ENCODE results near the gene BLMH.
"Not testable (repeated sequence)": the region's sequence is repeated elsewhere in the genome, so short reads cannot be mapped to it uniquely, and the experiment has no call there.

BLMH gene

DNA sequence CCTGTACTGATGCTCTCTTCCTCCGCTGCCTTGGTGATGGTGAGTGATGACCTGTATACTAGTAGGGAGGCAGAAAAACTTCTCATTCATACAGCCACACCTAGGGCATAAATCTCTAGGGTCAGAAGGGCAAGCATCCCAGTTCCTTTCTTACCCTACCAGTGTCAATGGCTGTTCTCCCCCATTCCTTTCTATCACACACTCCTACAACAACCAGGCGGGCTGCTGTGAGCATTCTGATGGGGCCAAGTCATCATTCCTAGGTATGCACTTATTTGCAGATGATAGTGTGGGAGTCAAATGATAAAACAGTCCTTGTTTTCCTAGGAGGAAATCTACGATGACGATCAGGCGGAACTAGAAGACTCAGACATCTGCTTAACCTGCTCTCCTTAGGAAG, 42.3 kb downstream of the BLMH start:
- DNase-seq (ENCODE audit: low read depth in 2 of 2): no peak

GRCh38 chr17:30248786-30249185, 43.0 kb downstream of the BLMH start:
- DNase-seq (ENCODE audit: low read depth in 2 of 2): no peak

DNA sequence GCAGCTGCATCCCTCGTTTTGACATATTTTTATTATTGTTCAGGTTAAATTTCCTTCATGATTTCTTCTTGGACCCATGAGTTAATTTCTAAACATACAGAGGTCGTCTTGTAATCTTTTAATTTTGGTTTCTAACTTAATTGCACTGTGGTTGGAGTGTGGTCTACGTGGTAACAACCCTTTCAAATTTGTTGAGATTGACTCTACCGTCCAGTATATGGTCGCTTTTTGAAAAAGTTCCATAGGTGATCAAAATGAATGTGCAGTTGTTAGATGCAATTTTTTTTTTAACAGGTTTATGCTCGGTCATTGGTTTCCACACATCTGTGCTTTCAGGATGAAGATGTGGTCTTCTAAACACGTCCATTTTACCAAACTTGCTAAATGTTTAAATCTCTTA, 45.3 kb downstream of the BLMH start:
- no peak for DNase-seq (ENCODE audit: low read depth in 2 of 2)

DNA sequence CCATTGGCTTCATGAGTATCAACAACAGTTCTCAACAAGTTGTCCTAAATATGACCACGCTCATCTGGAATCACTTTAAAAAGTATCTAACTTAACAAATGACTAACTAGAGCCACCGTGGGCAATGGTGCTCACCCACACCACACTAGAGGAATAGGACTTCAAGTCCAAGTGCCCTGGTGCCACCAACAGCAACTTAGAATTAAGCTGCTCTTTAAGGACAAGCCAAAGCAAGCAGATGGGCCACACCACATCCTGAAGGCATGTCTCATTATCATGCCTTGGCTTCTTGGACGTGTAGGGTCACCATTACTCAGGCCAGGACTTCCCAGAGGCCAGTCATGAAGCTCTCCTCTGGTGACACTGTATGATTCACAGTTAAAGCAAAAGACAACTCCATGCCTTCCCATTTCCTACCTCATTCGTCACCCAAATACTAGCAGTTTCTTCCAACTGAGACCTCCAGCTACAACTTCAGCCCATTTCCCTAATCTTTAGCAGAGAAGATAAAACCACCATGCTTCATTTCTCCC, 46.8 kb downstream of the BLMH start:
- no peak for DNase-seq (ENCODE audit: low read depth in 2 of 2)

DNA sequence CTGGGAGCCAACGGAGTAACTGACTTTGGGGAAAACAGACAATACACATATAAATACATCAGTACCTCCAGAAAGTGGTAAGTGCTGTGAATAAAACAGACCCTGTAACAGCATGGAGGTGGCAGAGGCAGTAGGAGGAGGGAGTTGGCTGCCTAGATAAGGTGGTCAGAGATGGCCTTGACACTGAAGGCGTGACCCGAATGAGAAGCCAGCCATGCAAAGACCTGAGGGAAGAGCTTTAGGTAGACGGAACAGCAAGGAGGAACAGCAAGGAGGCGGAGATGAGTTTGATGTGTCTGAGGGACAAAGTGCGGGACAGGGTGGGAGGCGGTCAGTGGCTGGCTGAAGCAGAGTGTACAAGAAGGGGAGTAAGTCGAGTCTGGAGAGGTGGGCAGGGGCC, 48.2 kb downstream of the BLMH start:
- DNase-seq (ENCODE audit: low read depth in 2 of 2): no peak

- DNase-seq (ENCODE audit: low read depth in 2 of 2): no peak
Observed at GRCh38 chr17:30243002-30243401, 48.7 kb downstream of the BLMH start.

GRCh38 chr17:30241051-30241450, 50.7 kb downstream of the BLMH start:
- no peak for DNase-seq (ENCODE audit: low read depth in 2 of 2)

DNA sequence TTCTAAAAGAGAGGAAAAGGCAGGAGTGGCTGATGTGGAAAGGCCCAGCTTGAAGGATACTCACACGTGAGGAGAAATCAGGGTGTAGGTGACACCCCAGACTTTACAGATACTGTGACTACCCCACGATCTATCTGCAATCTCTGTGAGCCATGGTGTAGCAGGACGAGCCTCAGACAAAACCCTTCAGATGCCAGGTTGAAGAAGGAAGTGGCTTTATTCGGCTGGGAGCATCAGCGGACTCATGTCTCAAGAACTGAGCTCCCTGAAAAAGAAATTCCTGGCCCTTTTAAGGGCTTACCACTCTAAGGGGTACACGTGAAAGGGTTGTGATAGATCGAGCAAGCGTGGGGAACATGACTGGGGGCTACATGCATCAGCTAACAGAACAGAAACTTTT, 51.6 kb downstream of the BLMH start:
- no peak for DNase-seq (ENCODE audit: low read depth in 2 of 2)

- DNase-seq (ENCODE audit: low read depth in 2 of 2): no peak
Observed at GRCh38 chr17:30239089-30239462, 52.7 kb downstream of the BLMH start.

GRCh38 chr17:30238387-30239088, 53.2 kb downstream of the BLMH start:
- no peak for DNase-seq (ENCODE audit: low read depth in 2 of 2)

DNA sequence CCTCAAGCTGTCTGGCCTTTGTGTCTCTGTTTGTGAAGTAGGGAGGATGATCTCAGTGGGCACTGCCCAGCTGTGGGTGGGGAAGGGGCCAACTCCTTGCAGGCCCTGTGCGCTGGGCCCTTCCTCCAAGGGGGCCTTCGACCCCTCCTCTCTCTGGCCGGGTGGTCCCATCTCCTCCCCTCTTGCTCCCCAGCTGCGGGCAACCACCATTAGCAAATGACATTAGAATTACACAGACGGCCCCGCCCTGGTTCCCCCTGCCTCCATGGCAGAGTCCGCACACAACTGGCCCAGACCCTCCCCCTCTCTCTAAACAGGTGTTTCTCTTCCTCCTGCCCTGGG, 53.8 kb downstream of the BLMH start:
- DNase-seq (ENCODE audit: low read depth in 2 of 2): no peak

- no peak for DNase-seq (ENCODE audit: low read depth in 2 of 2)
Observed at GRCh38 chr17:30237296-30238002, 54.3 kb downstream of the BLMH start.

GRCh38 chr17:30236766-30237165, 55.0 kb downstream of the BLMH start:
- no peak for DNase-seq (ENCODE audit: low read depth in 2 of 2)

- no peak for DNase-seq (ENCODE audit: low read depth in 2 of 2)
Observed at GRCh38 chr17:30236297-30236624, 55.5 kb downstream of the BLMH start.

DNA sequence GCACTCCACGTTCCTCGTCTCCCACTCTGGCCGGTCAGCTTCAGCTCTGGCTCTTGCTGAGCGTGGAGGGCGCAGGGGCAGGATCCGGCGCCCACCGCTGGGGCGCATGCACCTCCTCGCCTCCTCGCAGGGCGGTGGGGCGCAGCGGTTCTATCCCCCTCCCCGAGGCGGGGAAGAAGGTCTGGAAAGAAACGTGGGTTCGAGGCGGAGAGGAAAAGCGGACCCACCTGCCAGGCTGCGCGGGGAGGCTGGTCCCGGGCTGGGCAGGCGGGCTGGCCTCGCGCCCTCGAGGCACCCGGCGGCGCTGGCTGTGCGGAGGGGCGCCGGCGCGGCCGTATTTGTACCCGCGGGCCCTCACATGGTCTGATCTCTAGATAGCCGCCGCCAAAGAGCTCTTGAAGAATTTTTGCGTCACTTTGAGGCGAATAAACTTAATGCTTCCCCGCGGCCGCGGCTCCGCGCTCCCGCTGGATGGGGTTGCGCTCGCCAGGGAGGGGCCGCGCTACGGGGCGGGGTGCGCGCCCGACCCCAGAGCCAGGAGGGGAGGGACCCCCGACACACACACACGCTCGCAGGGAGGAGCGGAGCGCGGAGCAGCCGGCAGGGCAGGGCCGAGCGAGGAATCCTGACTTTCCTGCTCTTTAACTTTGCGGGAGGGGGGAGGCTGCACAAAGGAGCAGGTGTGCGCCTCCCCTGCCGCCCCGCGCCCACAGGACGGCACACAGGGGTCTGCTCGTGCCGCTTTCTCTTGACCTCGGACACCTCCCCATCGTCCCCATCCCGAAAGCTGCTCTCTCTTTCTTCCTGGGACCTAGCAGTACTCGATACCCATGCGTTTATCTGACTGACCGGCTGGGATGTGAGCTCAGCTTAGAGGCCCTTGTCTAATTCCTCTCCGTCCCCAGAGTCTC, 56.1 kb downstream of the BLMH start, which contains the start of gene SLC6A4:
Gene SLC6A4, minus strand, starts transcription at position 312 of the 911 bp plus-strand sequence. CDS start 13,739 bp downstream, outside the sequence.
- DNase-seq (ENCODE audit: low read depth in 2 of 2): no peak

- DNase-seq (ENCODE audit: low read depth in 2 of 2): no peak
Observed at GRCh38 chr17:30234964-30235363, 56.8 kb downstream of the BLMH start.

- DNase-seq (ENCODE audit: low read depth in 2 of 2): no peak
Observed at GRCh38 chr17:30234296-30234695, 57.4 kb downstream of the BLMH start.

DNA sequence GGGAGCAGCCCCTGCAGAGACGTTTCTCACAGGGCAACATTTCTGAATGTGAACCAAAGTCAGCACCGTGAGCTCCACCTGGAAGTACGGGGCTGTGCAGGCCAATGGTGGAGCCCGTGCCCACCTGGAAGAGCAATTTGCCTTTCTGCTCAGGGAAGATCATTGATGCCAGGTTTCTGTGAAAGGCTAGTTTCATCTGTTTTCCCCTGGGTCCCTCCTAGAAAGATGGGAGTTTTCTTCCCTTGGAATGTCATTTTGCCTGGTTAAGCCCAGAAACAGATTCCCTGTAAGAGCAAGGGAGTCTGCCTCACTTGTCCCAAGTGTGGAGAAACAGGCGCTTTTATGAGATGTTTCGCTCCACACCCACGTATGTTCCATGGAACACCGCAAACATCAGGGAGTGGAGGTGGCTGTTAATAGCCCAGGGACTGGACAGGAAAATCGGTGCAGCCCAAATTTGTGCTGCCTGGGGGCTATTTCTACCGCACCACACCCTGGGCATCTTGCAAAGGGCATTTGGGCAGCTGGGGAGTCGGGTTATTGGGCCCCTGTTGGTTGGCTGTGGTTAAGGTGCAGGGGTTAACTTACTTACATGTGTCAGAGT, 58.8 kb downstream of the BLMH start:
- DNase-seq (ENCODE audit: low read depth in 2 of 2): no peak

GRCh38 chr17:30232015-30232823, 59.5 kb downstream of the BLMH start:
- no peak for DNase-seq (ENCODE audit: low read depth in 2 of 2)

GRCh38 chr17:30230596-30231125, 61.1 kb downstream of the BLMH start:
- no peak for DNase-seq (ENCODE audit: low read depth in 2 of 2)

DNA sequence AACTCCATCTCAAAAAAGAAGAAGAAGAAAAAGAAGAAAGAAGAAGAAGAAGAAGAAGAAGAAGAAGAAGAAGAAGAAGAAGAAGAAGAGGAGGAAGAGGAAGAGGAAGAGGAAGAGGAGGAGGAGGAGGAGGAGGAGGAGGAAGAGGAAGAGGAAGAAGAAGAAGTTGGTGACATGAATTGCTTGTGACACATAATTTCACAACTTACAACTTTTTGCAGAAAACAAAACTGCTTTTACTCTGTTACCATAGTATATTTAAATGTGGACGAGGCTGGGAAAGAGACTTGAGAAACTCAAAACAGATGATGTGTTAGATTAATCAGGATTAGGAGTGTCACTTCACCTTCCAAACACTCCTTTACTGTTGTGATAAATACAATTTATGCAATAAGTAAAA, 61.7 kb downstream of the BLMH start:
- not testable (repeated sequence) for DNase-seq (ENCODE audit: low read depth in 2 of 2)

All from stimulated activated CD4-positive, alpha-beta T cell treated with anti-CD3 and anti-CD28 coated beads, Interleukin-15, amount 100 ng/mL, for 48 hours (primary cell).